ENCODE data around the gene RTN1. TPM values are rescaled to one million over a fixed set of nuclear protein-coding genes. Genes with fewer than 3 reads are reported as not detected.

The RTN1 gene
- polyA plus RNA-seq, 2 of the 4 experiments (the other 2 are of a cell fraction) = 0.09 TPM; not detected in 1

- POLR2A ChIA-PET = no interaction called here
- no peaks in the 10 kb centered on the region for H3K4me1 ChIP-seq
- H3K4me3 ChIP-seq = no peak overlapping the region
- H3K27ac ChIP-seq = no peak overlapping the region
- H3K4me2 ChIP-seq = no peak overlapping the region
- TF ChIP-seq HES2 (IDR thresholded peaks at IDR 0.05) (no peak), POLR2AphosphoS2 (conservative IDR thresholded peaks at IDR 0.05; ENCODE audit: low read length) (no peak), POLR2A (IDR thresholded peaks at IDR 0.05; ENCODE audit: low read length) (no peak), KDM1A (IDR thresholded peaks at IDR 0.05; ENCODE audit: low read depth) (no peak)
- ATAC-seq (no peak), DNase-seq (ENCODE audit: low read depth in 1 of 2, low spot score in 1 of 2) (no peak), FAIRE-seq (no peak)
- WGBS (ENCODE audit: missing lambda C conversion rate) = 21% methylated on average over 2 of the region's 2 CpGs
- CTCF ChIA-PET = no interaction called here
- H3K9me3 ChIP-seq = no peaks in the 10 kb centered on the region
These were observed 20.1 kb downstream of the RTN1 start for GRCh38 chr14:59850458-59850857.

- TF ChIP-seq HMGXB4 (CRISPR knock-in tag; IDR thresholded peaks at IDR 0.05; ENCODE audit: borderline replicate concordance) (no peak), ESRRA (IDR thresholded peaks at IDR 0.05; ENCODE audit: borderline replicate concordance, low read length) (no peak), HOXB13 (CRISPR knock-in tag; IDR thresholded peaks at IDR 0.05; ENCODE audit: low read depth) (no peak), RAD21 (conservative IDR thresholded peaks at IDR 0.05 in 1 of 2, IDR thresholded peaks at IDR 0.05 in 1 of 2) (no peak), CTCF (IDR thresholded peaks at IDR 0.05) (no peak), RFX5 (IDR thresholded peaks at IDR 0.05) (no peak), RCOR1 (IDR thresholded peaks at IDR 0.05; ENCODE audit: low read depth, low read length) (no peak), FOSB (CRISPR knock-in tag; IDR thresholded peaks at IDR 0.05) (no peak), BHLHE40 (IDR thresholded peaks at IDR 0.05; ENCODE audit: low read depth, low read length) (no peak), POLR2AphosphoS2 (conservative IDR thresholded peaks at IDR 0.05; ENCODE audit: low read length) (no peak)
- Histone ChIP-seq H3K27ac (no peak overlapping the region), H3K4me1 (no peaks in the 10 kb centered on the region), H3K4me3 (no peak overlapping the region), H3K9me3 (no peaks in the 10 kb centered on the region), H3K4me2 (no peak overlapping the region)
- ATAC-seq (no peak), DNase-seq (ENCODE audit: low read depth in 1 of 2, low spot score in 1 of 2) (no peak), FAIRE-seq (no peak)
- ChIA-PET CTCF (no interaction called here), POLR2A (no interaction called here)
- WGBS (ENCODE audit: missing lambda C conversion rate) = 79% methylated on average over 1 of the region's 1 CpG
These were observed 21.0 kb downstream of the RTN1 start for GRCh38 chr14:59849411-59850130.

- H3K9me3 ChIP-seq = no peaks in the 10 kb centered on the region
- no peak for TF ChIP-seq HOXB5 (CRISPR knock-in tag; IDR thresholded peaks at IDR 0.05)
- no peak for TF ChIP-seq RNF2 (IDR thresholded peaks at IDR 0.05; ENCODE audit: borderline replicate concordance, low read depth)
- TF ChIP-seq USF2 (IDR thresholded peaks at IDR 0.05) = no peak
- TF ChIP-seq HOXB13 (CRISPR knock-in tag; IDR thresholded peaks at IDR 0.05; ENCODE audit: low read depth) = no peak
- TF ChIP-seq EHF (CRISPR knock-in tag; IDR thresholded peaks at IDR 0.05) = no peak
- no peak overlapping the region for H3K4me2 ChIP-seq
- POLR2A ChIA-PET = no interaction called here
- 4% methylated on average over 3 of the region's 3 CpGs for WGBS (ENCODE audit: missing lambda C conversion rate)
- DNase-seq (ENCODE audit: low read depth in 1 of 2, low spot score in 1 of 2) = no peak
- ATAC-seq = no peak
- H3K27ac ChIP-seq = no peak overlapping the region
- FAIRE-seq = no peak
- H3K4me1 ChIP-seq = no peaks in the 10 kb centered on the region
- H3K4me3 ChIP-seq = no peak overlapping the region
- CTCF ChIA-PET = no interaction called here
These were observed 21.9 kb downstream of the RTN1 start for GRCh38 chr14:59848671-59849070.
